ENCODE results near the gene AUH.

- TF ChIP-seq POLR2AphosphoS5 (IDR thresholded peaks at IDR 0.05; ENCODE audit: borderline replicate concordance, low read depth, low read length) (no peak), EZH2 (IDR thresholded peaks at IDR 0.05) (no peak), FOXP2 (optimal IDR thresholded peaks at IDR 0.05; ENCODE audit: control extremely low read depth, extremely low read length, insufficient read depth) (no peak)
Measured at GRCh38 chr9:91208419-91208745, 153.3 kb downstream of the AUH start.
